HL-60 (cell line): ENCODE measurements around the gene GSX2.

Source experiments
- GABPA ChIP-seq: IDR thresholded peaks from 2 replicates; pipeline ENCODE4 v1.6.1; 2012; ENCODE audit warnings: low read depth
- POLR2AphosphoS5 ChIP-seq: IDR thresholded peaks from 2 replicates; pipeline ENCODE4 v1.6.1; 2012; ENCODE audit warnings: low read depth
- REST ChIP-seq: IDR thresholded peaks from 2 replicates; pipeline ENCODE4 v1.6.1; 2012; ENCODE audit warnings: low read depth; ENCODE audit not compliant: insufficient replicate concordance
- SPI1 ChIP-seq: IDR thresholded peaks from 2 replicates; pipeline ENCODE4 v1.6.1; 2012; ENCODE audit warnings: low read depth, mild to moderate bottlenecking, borderline replicate concordance
- TF ChIP-seq, protein P1 (sequence below): IDR thresholded peaks from one replicate; pipeline ENCODE4 v1.5.1; 2011; ENCODE audit warnings: low read length, control low read depth, inconsistent platforms; ENCODE audit not compliant: insufficient read depth

- TF ChIP-seq, protein P1, sequence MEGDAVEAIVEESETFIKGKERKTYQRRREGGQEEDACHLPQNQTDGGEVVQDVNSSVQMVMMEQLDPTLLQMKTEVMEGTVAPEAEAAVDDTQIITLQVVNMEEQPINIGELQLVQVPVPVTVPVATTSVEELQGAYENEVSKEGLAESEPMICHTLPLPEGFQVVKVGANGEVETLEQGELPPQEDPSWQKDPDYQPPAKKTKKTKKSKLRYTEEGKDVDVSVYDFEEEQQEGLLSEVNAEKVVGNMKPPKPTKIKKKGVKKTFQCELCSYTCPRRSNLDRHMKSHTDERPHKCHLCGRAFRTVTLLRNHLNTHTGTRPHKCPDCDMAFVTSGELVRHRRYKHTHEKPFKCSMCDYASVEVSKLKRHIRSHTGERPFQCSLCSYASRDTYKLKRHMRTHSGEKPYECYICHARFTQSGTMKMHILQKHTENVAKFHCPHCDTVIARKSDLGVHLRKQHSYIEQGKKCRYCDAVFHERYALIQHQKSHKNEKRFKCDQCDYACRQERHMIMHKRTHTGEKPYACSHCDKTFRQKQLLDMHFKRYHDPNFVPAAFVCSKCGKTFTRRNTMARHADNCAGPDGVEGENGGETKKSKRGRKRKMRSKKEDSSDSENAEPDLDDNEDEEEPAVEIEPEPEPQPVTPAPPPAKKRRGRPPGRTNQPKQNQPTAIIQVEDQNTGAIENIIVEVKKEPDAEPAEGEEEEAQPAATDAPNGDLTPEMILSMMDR: no peak
- TF ChIP-seq POLR2AphosphoS5: no peak
- no peak for TF ChIP-seq SPI1
- TF ChIP-seq GABPA: no peak
- TF ChIP-seq REST: no peak
Observed at GRCh38 chr4:54101190-54102041, 1.5 kb downstream of the GSX2 start.
